Transverse colon (tissue), 4 donors: ENCODE results near the gene GPN2.

Experiments used
- CTCF ChIP-seq, 5 experiments: fragments of 200-600 bp in 3 of 5; fragments of 450-650 bp in 2 of 5; sonication (generic) in 3 of 5; IDR thresholded peaks; 1 replicate in 2 of 5; 2 replicates in 3 of 5; pipeline ENCODE4 v1.5.1; 2016 to 2017; ENCODE audit warnings: antibody characterized with exemption in 5 of 5, inconsistent platforms in 3 of 5, mild to moderate bottlenecking in 2 of 5, moderate library complexity in 1 of 5
- EP300 ChIP-seq: sonication (generic); formaldehyde crosslinking; IDR thresholded peaks from one replicate; pipeline ENCODE4 v1.6.1; 2017; ENCODE audit warnings: antibody characterized with exemption, low read depth
- POLR2A ChIP-seq: fragments of 450-650 bp; IDR thresholded peaks from one replicate; pipeline ENCODE4 v1.6.1; 2016; ENCODE audit warnings: antibody characterized with exemption, mild to moderate bottlenecking, moderate library complexity
- POLR2AphosphoS5 ChIP-seq, 3 donors: sonication (generic); formaldehyde crosslinking; IDR thresholded peaks; one replicate each; pipeline ENCODE4 v1.6.1; 2016; ENCODE audit warnings: antibody characterized with exemption in 3 of 3

GRCh38 chr1:26854906-26855305, 35.2 kb downstream of the GPN2 start:
- TF ChIP-seq CTCF (IDR thresholded peaks at IDR 0.05) = no peak
- peak; percentile 17 for TF ChIP-seq POLR2A
- TF ChIP-seq POLR2AphosphoS5 (IDR thresholded peaks at IDR 0.05) = no peak
- TF ChIP-seq EP300 = no peak
